MM.1S (cell line): ENCODE results near the gene RASD2.

ENCODE experiments used
- EZH2phosphoT487 ChIP-seq: fragments of 300-600 bp; sonication (generic); IDR thresholded peaks from 2 replicates; pipeline ENCODE4 v1.6.1; 2018; ENCODE audit warnings: antibody characterized with exemption, low read length
- TF ChIP-seq, protein P1 (sequence below): fragments of 300-600 bp; sonication (generic); IDR thresholded peaks from 2 replicates; pipeline ENCODE4 v1.5.1; 2016; ENCODE audit warnings: antibody characterized with exemption, low read length, mixed read lengths

DNA sequence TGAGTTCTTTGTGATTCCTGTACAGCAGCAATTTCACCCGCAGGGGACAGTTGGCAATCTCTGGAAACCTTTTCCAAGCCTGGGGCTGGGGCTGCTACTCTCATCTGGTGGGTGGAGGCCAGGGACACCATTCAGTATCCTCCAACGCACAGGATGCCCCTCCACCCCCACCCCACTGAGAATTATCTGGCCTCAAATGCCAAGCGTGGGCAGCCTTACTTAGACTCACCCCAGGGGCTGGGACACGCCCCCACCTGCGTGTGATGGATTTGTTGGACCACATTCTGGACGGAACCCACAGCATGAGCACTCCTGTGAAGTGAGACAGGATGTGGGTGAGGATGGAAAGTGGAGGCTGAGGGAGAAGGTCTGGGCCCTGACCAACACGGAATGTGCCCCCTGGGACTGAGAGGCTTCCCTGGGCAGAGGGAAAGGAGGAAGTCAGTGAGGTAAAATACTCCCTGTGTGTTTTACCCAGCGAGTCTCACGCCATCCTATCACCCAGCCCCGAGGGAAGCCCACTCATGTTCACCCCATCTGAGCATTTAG lies 13.7 kb downstream of the RASD2 start:
- TF ChIP-seq, protein P1, sequence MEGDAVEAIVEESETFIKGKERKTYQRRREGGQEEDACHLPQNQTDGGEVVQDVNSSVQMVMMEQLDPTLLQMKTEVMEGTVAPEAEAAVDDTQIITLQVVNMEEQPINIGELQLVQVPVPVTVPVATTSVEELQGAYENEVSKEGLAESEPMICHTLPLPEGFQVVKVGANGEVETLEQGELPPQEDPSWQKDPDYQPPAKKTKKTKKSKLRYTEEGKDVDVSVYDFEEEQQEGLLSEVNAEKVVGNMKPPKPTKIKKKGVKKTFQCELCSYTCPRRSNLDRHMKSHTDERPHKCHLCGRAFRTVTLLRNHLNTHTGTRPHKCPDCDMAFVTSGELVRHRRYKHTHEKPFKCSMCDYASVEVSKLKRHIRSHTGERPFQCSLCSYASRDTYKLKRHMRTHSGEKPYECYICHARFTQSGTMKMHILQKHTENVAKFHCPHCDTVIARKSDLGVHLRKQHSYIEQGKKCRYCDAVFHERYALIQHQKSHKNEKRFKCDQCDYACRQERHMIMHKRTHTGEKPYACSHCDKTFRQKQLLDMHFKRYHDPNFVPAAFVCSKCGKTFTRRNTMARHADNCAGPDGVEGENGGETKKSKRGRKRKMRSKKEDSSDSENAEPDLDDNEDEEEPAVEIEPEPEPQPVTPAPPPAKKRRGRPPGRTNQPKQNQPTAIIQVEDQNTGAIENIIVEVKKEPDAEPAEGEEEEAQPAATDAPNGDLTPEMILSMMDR = no peak
- no peak for TF ChIP-seq EZH2phosphoT487
